ENCODE results near the gene LAMTOR3. TPM values are rescaled to one million over a fixed set of nuclear protein-coding genes. Genes with fewer than 3 reads are reported as not detected.

The LAMTOR3 gene
- total and polyA plus RNA-seq, 12 donors: 29.0 to 37.4 (median 33.9) TPM

GRCh38 chr4:99887837-99888236 lies 6.4 kb downstream of the LAMTOR3 start:
- Histone ChIP-seq H3K27ac (no peak overlapping the region), H3K27me3 (no peaks in the 10 kb centered on the region), H3K36me3 (peaks cover 0 to 71% (median 13%) of the 10 kb centered on the region in 9 donors), H3K4me3 (no peak overlapping the region), H3K9me3 (no peaks in the 10 kb centered on the region), H3K4me1 (peaks cover 0 to 49% (median 23%) of the 10 kb centered on the region in 9 donors)
- intact Hi-C loops (cut with DNase I): loop anchor here in 6 of 10 donors (5.0 to 10.0 kb wide), 5 partner anchors 59 to 326 kb away; partner anchors contain the start of genes TRMT10A (in 3 of the 6), DAPP1 (in 2 of the 6) and DNAJB14 (in 1 of the 6)
- ATAC-seq (no peak), DNase-seq (no peak)
- no peak for TF ChIP-seq CTCF (IDR thresholded peaks at IDR 0.05)
- 58 to 63% methylated on average over 5 of the region's 5 CpGs for WGBS, 2 donors

- peaks cover 0 to 32% (median 12%) of the 10 kb centered on the region in 9 donors for H3K4me1 ChIP-seq
- peaks cover 0 to 79% (median 18%) of the 10 kb centered on the region in 9 donors for H3K36me3 ChIP-seq
- WGBS, 2 donors: 84 to 88% methylated on average over 4 of the region's 4 CpGs
- DNase-seq (no peak), ATAC-seq (no peak)
- H3K9me3 ChIP-seq: no peaks in the 10 kb centered on the region
- TF ChIP-seq CTCF (IDR thresholded peaks at IDR 0.05): no peak
- H3K27me3 ChIP-seq: no peaks in the 10 kb centered on the region
- intact Hi-C loops (cut with DNase I): loop anchor here in 6 of 10 donors (5.0 to 10.0 kb wide), 5 partner anchors 61 to 324 kb away; partner anchors contain the start of genes TRMT10A (in 3 of the 6), DAPP1 (in 2 of the 6) and DNAJB14 (in 1 of the 6)
- H3K4me3 ChIP-seq: no peak overlapping the region
- no peak overlapping the region for H3K27ac ChIP-seq
Observed at GRCh38 chr4:99886146-99886545, 8.1 kb downstream of the LAMTOR3 start.

DNA sequence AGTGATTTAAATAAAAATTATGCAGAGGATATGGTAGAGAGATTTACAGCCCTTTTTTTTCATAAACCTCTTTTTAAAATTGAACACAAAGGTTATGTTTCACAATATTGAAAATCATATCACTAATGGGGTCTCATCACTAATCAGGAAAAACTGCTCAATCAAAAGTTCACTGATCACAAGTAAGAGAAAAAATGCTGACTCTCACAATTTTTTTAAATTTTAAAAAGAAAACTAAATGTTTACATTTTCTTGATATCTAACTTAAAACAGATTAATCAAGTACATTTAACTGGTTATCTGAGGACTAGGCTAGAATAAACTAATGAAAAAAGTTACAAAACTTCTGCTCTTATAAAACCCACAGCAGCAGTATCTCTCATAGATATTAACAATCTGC lies 8.5 kb downstream of the LAMTOR3 start:
- H3K27me3 ChIP-seq: no peaks in the 10 kb centered on the region
- H3K27ac ChIP-seq: no peak overlapping the region
- H3K36me3 ChIP-seq: peaks cover 0 to 81% (median 21%) of the 10 kb centered on the region in 9 donors
- intact Hi-C loops (cut with DNase I): loop anchor here in 6 of 10 donors (5.0 to 10.0 kb wide), 5 partner anchors 62 to 323 kb away; partner anchors contain the start of genes TRMT10A (in 3 of the 6), DAPP1 (in 2 of the 6) and DNAJB14 (in 1 of the 6)
- H3K4me1 ChIP-seq: peaks cover 0 to 28% (median 11%) of the 10 kb centered on the region in 9 donors
- no peaks in the 10 kb centered on the region for H3K9me3 ChIP-seq
- DNase-seq (no peak), ATAC-seq (no peak)
- TF ChIP-seq CTCF (IDR thresholded peaks at IDR 0.05): no peak
- no peak overlapping the region for H3K4me3 ChIP-seq

DNA sequence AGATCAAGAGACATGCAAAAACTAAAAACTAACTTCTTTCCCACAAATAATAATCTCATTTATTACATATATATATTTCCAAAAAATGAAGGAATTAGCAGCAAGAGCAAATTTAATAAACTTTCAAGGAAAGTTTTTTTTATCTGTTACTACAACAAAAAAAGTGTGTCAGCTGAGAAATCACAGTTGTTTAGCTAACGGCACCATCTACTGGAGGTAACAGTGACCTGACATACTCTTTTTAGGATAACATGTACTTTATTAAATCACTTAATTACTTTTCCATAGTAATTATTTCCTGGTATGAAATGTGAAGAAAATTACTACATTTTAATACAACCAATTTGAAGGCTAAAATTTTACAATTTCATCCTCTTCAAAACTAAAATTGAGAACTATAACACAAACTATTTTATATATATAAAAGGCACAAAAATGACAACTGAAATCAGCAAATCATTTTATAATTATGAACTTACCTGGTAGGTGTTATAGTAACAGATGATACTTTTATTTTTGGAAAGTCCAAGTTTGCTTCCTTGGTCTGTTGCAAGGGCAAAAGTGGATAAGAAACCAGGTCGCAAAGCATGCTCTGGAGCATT lies 9.1 kb downstream of the LAMTOR3 start:
- no peak overlapping the region for H3K4me3 ChIP-seq
- no peak overlapping the region for H3K27ac ChIP-seq
- peaks cover 0 to 85% (median 25%) of the 10 kb centered on the region in 9 donors for H3K36me3 ChIP-seq
- 65 to 70% methylated on average over 2 of the region's 2 CpGs for WGBS, 2 donors
- no peak for DNase-seq
- peaks cover 0 to 23% (median 7%) of the 10 kb centered on the region in 9 donors for H3K4me1 ChIP-seq
- intact Hi-C loops (cut with DNase I): loop anchor here in 6 of 10 donors (5.0 to 10.0 kb wide), 5 partner anchors 62 to 323 kb away; partner anchors contain the start of genes TRMT10A (in 3 of the 6), DAPP1 (in 2 of the 6) and DNAJB14 (in 1 of the 6)
- ATAC-seq: no peak
- peak in 8 of 9 donors; percentile 26 to 60 (median 51) for TF ChIP-seq CTCF (IDR thresholded peaks at IDR 0.05)
- no peaks in the 10 kb centered on the region for H3K9me3 ChIP-seq
- no peaks in the 10 kb centered on the region for H3K27me3 ChIP-seq
